NCI-H774 (cell line): ENCODE data around the gene NXPE3.
"Not testable (repeated sequence)": the region's sequence is repeated elsewhere in the genome, so short reads cannot be mapped to it uniquely, and the experiment has no call there.

ENCODE experiments used
- DNase-seq: peaks from one replicate; lab custom pipeline; 2025; lab: John Stamatoyannopoulos, UW

NXPE3 gene

DNA sequence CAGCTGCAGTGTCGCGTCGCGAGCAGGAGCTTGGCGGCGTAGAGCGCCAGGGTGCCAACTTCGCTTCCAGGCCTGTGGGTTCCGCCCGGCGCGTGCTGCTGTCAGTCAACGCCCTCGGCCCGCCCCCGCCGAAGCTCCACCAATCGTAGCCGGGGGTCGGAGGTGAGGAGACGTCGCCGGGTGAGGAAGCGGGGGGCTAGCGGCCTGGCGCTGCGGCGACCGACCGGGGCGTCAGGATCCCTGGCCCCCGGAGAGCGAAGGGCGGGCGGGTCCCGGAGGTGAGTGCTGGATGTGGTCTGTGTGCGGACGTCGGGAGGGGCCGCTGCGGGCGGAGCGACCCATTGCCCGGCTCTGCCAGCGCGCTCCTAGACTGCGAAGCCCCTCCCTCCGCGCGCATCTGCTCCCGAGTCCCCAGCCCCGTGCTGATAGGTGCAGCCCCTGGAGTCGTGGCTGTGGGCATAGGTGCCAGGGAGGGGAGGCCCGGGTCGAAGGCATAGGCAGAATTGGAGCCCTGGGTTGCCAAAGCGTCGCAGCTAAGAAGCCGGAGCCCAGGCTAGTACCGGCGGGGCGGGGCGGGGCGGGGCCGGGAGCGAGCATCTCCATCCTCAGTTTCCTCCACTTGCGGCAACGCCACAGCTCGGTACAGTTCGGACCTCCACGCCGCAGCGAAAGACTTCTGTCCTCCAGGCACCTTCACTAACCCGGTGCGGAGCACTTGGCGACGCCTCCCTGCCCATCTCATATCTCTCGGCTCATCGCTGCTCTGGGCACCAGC lies at the start of gene NXPE3:
TSS of gene NXPE3 (plus strand) at position 165 of the 775 bp plus-strand sequence. CDS start 6,386 bp downstream, outside the sequence.
- peak; percentile 87 for DNase-seq

DNA sequence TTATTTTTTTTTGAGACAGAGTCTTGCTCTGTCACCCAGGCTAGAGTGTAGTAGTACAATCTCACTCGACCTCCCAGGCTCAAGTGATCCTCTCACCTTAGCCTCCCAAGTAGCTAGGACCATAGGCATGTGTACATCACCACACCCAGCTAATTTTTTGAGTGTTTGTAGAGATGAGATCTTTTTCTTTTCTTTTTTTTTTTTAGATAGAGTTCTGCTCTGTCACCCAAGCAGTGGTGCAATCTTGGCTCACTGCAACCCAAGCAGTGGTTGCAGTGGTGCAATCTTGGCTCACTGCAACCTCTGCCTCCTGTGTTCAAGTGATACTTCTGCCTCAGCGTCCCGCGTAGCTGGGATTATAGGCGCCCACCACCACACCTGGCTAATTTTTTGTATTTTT lies 49.4 kb upstream of the NXPE3 start:
- DNase-seq: no peak

DNA sequence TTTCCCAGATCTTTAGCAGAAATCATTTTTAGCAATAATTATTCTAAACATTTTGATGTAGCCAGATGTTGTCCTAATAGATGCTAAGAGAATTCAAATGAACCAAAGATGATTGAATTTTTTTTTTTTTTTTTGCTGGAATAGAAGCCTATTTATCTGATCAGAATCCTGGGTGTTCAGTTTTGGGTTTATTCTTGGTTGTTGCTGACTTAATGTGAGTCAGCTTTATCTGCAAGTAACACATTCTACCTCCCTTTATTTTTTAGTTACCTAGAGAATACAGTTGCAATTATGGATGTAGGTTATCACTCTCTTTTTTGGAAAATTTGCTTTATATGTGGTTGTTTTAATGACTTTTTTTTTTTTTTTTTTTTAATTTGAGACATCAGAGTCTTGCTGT lies 48.2 kb upstream of the NXPE3 start:
- no peak for DNase-seq

DNA sequence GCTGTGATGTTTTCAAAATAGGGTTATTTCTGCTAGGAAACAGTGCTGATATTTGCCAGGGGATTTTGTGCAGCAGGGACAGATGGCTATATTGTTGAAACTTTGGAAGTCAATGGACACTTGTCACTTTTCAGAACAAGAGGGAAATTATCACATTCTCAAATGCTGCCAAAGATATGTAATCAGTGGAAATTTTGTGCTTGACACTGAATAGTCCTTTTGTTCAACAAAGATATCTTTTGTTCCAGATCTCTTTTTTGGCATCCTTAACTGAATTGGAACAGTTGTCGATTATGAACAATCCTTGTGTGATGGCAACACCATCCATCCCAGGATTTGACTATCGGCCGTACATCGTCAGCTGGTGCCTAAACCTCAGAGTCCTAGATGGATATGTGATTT lies 46.8 kb upstream of the NXPE3 start:
- no peak for DNase-seq

DNA sequence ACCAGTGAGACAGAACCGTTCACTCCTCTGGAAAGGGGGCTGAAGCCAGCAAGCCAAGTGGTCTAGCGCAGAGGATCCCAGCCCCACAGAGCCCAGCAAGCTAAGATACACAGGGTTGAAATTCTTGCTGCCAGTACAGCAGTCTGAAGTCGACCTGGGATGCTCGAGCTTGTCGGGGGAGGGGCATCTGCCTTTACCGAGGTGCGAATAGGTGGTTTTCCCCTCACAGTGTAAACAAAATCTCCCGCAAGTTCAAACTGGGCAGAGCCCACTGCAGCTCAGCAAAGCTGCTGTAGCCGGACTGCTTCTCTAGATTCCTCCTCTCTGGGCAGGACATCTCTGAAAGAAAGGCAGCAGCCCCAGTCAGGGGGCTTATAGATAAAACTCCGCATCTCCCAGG lies 43.2 kb upstream of the NXPE3 start:
- no peak for DNase-seq

DNA sequence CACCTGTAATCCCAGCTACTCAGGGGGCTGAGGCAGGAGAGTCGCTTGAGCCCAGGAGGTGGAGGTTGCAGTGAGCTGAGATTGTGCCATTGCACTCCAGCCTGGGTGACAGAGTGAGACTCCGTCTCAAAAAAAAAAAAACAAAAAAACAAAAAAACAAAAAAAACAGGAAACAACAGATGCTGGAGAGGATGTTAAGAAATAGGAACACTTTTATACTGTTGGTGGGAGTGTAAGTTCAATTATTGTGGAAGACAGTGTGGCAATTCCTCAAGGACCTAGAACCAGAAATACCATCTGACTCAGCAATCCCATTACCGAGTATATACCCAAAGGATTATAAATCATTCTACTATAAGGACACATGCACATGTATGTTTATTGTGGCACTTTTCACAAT lies 37.1 kb upstream of the NXPE3 start:
- DNase-seq: not testable (repeated sequence)

DNA sequence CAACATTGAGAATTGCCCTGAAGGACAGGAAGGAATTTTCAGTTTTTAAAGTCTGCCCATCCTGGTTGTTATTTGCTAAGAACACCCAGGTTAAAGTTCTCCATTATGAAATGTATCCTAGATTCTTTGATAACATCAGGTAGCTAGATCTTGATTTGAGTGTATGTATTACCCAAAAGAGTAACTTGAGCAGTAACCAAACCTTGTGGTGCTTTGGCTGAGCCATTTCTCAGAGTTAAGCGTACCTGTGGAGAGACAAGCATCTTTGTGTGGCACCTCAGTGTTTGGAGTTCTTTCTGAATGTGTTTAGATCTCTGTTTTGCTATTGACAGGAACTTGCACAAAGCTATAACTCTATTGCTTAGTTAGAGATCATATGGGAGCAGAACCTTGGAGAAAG lies 34.2 kb upstream of the NXPE3 start:
- no peak for DNase-seq

DNA sequence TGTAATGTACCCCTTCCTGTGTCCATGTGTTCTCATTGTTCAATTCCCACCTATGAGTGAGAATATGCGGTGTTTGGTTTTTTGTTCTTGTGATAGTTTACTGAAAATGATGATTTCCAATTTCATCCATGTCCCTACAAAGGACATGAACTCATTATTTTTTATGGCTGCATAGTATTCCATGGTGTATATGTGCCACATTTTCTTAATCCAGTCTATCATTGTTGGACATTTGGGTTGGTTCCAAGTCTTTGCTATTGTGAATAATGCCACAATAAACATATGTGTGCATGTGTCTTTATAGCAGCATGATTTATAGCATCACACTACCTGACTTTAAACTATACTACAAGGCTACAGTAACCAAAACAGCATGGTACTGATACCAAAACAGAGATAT lies 33.1 kb upstream of the NXPE3 start:
- DNase-seq: not testable (repeated sequence)

DNA sequence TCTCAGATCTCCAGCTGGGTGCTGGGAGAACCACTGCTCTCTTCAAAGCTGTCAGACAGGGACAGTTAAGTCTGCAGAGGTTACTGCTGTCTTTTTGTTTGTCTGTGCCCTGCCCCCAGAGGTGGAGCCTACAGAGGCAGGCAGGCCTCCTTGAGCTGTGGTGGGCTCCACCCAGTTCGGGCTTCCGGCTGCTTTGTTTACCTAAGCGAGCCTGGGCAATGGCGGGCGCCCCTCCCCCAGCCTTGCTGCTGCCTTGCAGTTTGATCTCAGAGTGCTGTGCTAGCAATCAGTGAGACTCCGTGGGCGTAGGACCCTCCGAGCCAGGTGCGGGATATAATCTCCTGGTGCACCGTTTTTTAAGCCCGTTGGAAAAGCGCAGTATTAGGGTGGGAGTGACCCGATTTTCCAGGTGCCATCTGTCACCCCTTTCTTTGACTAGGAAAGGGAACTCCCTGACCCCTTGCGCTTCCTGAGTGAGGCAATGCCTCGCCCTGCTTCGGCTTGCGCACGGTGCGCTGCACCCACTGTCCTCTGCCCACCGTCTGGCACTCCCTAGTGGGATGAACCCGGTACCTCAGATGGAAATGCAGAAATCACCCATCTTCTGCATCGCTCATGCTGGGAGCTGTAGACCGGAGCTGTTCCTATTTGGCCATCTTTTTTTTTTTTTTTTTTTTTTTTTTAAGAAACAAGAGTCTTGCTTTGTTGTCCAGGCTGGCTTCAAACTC lies 25.5 kb upstream of the NXPE3 start:
- DNase-seq: not testable (repeated sequence)

DNA sequence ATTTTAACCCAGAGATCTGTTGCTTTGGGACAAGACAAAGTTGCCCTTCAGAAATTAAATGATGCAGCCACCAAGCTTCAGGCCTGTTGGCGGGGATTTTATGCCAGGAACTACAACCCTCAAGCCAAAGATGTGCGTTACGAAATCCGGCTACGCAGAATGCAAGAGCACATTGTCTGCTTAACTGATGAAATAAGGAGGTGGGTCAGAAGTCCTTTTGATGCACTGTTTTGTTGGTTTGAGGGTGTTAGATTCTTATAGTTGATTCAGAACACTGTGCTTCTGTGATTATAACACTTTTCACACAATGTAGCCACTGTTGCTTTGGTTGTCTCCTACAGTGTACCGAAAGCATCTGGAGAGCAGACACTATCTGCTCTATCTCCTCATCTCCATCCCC lies 20.8 kb upstream of the NXPE3 start:
- DNase-seq: no peak

DNA sequence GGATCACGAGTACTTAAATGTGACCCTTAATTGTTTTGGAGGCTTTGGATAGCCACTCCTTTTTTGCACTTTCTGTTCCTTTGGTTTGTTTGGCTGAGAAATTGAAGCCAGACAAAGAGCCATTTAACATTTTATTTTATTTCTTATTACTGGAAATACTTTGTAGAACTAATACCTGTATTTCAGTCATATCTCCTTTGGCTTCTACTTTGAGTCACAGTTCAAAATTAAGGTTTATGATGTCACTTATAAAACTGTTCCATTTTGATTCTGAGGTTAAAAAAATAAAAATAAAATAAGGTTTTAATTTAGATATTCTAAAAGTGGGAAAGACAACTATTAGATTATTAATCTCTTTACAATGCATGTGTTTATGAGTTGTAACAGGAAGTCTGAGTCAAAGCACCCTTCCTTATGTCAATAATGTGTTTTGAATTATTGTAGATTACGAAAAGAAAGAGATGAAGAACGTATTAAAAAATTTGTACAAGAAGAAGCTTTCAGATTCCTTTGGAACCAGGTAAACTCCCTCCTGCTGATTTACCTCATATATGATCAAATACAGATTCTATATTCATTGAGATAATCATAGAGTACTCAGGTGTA lies 16.9 kb upstream of the NXPE3 start:
- no peak for DNase-seq

DNA sequence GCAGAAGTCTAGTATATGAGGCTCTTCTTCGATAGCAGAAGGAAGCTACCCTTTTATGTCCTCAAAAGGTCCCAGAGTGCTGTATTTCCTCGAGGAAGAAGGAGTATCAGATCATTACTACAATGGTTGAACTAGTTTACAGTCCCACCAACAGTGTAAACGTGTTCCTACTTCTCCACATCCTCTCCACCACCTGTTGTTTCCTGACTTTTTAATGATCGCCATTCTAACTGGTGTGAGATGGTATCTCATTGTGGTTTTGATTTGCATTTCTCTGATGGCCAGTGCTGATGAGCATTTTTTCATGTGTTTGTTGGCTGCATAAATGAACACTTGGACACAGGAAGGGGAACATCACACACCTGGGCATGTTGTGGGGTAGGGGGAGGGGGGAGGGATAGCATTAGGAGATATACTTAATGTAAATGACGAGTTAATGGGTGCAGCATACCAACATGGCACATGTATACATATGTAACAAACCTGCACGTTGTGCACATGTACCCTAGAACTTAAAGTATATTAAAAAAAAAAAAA lies 1.2 kb upstream of the NXPE3 start:
- DNase-seq: not testable (repeated sequence)

DNA sequence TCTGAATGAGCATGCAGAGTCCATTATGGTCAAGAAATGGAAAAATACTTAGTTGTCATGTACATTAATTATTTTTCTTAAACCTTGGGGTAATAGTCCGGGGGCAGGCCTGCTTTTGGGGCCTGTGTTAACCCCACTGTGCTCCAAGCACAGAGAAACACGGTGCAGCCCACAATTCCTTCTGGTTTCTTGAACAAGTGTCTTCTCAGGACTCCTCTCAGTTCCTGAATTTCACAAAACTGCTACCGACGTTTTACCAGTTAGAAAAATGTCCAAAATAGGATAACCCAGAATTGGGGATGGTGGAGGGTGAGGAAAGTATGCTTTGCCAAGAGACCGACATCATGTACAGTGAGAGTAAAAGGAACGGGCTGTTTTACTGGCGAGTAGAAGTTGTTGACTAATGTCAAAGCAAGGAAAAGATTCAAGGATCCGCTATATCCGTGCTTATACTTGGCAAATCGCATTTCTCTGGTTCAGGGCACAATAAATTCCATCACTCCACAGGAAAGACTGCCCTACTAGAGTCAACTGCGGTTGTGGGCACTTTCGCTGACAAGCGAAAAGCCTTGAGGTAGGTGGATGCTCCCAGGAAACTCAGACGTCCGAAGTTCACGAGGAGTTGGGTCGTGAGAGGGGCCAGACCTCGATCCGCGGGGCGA lies 495 bp upstream of the NXPE3 start:
- no peak for DNase-seq

DNA sequence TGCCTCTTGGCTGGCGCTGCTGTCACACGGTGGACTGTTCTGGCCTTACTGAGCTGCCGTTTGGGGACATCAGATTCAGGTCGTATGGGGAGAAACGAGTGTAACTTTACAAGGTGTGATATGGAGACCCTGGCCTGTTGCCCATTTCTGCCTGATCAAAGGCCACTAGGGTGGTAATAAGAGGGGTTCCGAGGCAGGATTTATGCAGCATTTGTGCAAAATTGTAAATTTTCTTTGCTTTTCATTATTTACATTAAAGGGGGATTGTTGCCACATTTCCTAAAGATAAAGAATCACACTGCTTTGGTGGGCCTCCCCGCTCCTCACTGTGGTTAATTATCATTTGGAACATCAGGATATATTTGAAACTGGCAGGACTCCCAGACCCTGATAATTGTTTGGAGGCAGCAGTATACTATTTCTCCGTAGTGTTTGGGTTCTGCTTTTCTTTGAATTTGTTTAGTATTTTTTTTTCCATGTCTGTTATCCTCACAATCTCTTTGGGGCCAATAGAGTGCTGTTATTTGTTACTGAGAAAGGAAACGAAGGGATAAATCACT lies 891 bp downstream of the NXPE3 start:
- no peak for DNase-seq

DNA sequence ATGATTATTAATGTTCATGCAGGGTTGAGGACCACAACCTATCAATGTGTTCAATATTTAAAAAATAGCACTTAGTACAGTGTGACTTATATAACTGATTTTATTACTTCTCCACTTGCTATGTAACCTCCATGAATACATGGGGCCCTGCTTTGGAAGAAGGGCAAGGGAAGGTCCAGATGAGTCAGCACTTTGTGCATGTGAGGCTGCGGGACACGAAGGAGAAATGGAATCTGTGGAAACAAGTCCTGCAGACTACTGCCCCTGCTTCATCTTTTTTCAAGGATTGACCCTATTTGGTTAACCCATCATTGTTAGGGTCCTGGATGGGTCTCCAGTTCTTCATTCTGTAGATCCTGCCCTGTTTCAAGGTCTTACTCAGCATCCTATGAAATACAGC lies 1.6 kb downstream of the NXPE3 start:
- DNase-seq: no peak

DNA sequence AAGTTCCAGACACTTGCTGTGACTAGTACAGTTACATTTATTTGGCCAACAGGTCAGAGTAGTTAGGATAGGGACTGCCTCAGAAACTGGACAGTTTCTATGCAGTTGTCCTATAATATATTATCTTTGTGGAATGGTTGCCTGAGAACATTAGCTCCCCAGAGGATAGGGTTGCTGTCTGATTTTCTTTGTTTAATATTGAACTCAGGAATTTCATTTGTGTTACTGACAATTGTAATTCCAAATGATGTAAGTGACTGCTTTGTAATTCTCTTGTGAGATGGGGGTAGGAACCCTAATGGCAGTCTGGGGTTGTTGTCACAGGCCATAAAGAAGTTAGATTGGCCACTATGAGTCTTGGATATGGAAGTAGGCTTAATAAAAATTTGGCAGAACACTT lies 2.2 kb downstream of the NXPE3 start:
- DNase-seq: no peak

DNA sequence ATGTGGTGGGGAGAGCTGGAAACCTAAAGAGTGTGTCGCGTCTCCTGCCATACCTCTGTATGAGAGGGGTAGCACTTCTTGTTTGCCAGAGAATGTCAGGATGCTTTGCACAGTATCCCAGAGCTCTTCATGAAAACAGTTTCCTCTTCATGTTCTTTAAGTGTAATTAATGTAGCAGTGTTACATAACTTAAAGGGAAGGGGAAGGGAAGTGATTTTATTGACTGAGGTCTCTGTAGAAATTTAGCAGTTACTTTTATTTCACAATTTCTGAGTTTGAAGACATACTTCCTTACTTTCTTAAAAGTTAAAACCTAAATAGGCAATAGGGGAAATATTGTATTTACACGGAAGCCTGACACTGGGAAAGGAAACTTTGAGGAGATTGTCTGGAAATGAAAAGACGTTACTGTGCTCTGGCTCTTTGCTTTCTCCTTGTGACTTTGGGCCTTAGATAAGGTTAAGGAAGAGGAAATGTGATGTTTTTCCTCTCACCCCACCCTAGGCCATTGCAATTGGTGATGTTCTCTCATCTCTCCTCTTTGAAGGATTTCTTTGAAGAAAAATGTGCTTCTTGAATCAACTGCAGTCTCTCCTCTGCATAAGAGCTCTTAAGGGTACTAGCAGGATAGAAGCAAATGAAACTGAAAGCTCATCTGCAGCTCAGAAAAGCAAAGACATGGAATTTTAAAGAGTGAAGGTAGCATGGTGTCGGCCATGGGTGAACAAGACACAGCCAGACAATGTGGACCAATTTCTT lies 6.0 kb downstream of the NXPE3 start:
- DNase-seq: no peak

DNA sequence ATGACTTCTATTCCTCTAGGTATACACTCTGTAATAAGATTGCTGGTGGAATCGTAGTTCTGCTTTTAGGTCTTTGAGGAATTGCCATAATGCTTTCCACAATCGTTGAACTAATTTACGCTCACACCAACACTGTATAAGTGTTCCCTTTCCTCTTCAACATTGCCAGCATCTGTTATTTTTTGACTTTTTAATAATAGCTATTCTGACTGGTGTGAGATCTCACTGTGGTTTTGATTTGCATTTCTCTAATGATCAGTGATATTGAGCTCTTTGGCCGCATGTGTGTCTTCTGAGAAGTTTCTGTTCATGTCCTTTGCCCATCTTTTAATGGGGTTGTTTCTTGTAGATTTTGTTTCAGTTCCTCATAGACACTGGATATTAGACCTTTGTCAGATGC lies 12.8 kb downstream of the NXPE3 start:
- DNase-seq: no peak

DNA sequence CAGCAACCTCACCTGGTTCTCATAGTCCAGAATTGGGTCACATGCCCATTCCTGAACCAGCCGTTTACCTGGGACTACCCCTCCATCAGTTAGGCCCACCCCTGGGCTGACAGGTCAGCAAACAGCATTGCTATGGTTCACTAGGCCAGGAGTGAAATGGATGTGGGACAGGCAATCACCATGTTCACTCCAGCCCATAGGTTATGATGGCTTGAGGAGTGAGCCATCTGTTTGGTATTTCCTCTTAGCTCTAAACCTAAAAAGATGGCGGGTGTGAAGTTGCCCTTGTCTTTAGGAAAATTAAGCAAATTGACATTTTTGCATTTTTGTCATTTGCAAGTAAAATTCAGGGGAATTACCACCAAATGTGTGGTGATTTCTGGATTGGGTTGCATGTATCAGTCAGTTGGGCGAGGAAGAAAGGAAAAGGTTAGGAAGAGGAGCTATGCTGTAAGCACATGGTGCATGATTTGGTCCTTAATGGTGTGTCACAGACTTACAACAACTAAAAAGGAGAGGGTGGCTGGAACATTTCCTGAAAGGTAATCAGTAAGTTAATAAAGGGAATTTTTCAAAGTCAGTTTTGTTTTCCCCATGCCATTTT lies 17.2 kb downstream of the NXPE3 start:
- DNase-seq: no peak

DNA sequence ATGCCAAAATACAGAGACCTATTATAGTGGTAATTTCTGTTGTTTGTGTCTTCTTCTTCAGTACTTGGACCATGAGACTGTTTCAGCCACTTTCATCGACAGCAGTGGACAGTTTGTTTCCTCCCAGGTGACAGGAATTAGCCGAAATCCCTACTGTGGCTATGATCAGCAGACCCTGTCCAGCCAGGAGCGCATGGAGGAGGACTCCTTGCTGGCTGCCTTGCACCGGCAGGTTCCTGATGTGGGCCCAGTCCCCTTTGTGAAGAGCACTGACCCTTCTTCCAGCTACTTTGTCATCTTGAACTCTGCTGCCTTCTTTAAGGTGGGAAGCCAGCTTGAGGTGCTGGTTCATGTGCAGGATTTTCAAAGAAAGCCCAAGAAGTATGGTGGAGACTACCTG lies 22.2 kb downstream of the NXPE3 start:
- no peak for DNase-seq

DNA sequence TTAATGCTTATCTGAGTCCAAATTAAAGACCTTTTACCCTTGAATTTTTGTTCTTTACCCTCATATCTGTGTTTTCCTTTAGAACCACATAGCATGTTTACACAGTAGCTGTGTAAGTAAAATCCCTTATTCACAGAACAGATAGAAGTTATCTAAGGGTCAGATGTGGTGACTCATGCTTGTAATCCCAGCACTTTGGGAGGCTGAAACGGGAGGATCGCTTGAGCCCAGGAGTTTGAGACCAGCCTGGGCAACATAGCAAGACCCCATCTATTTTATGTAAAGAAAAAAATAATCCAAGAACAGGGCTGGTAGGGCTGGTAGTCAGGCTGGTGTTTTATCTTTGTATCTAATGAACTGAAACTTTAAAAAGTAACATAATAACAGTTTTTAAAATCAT lies 23.2 kb downstream of the NXPE3 start:
- DNase-seq: no peak
